IMR-90 (cell line): ENCODE measurements around the gene FCHSD2. TPM values are rescaled to one million over a fixed set of nuclear protein-coding genes. Genes with fewer than 3 reads are reported as not detected.

ENCODE experiments used
- NFE2L2 ChIP-seq: fragments of 150-350 bp; IDR thresholded peaks from 2 replicates; pipeline ENCODE4 v1.6.1; 2016; ENCODE audit warnings: low read depth, mild to moderate bottlenecking, low read length
- RAD21 ChIP-seq: IDR thresholded peaks from 2 replicates; pipeline ENCODE4 v1.6.1; 2012; ENCODE audit warnings: low read length, improper control_type of control experiment
- microRNA-seq, 2 experiments: library from miRNA; stranded (forward) in 1 of 2; unstranded in 1 of 2; fragments of 10-50 nt in 1 of 2; fragments of <30 nt in 1 of 2; gene quantifications in 1 of 2; microRNA quantifications in 1 of 2; one replicate each; pipeline versions ENCODE3 to v1.1.0; 2013 to 2020; ENCODE audit not compliant: insufficient read depth in 1 of 2, insufficient read length in 1 of 2, unreplicated experiment in 1 of 2
- polyA plus RNA-seq, 3 experiments: library from polyadenylated mRNA; depleted of rRNA; stranded (reverse); fragments of >200 nt; gene quantifications; 2 replicates each; pipeline ENCODE4 v1.2.3, GENCODE V29; 2012; ENCODE audit warnings: low replicate concordance in 1 of 3
- small RNA-seq, 5 experiments: library from RNA; depleted of rRNA; stranded (forward); fragments of <200 nt; gene quantifications; one replicate each; pipeline ENCODE3, GENCODE V24; 2012
- total RNA-seq: library from RNA; depleted of rRNA; stranded (reverse); fragments of >200 nt; gene quantifications from 2 replicates; pipeline ENCODE4 v1.2.3, GENCODE V29; 2012; rRNA removed

FCHSD2 gene
- total and polyA plus RNA-seq, 2 of the 4 experiments (the other 2 are of a cell fraction) = 5.9 to 18.7 TPM

DNA sequence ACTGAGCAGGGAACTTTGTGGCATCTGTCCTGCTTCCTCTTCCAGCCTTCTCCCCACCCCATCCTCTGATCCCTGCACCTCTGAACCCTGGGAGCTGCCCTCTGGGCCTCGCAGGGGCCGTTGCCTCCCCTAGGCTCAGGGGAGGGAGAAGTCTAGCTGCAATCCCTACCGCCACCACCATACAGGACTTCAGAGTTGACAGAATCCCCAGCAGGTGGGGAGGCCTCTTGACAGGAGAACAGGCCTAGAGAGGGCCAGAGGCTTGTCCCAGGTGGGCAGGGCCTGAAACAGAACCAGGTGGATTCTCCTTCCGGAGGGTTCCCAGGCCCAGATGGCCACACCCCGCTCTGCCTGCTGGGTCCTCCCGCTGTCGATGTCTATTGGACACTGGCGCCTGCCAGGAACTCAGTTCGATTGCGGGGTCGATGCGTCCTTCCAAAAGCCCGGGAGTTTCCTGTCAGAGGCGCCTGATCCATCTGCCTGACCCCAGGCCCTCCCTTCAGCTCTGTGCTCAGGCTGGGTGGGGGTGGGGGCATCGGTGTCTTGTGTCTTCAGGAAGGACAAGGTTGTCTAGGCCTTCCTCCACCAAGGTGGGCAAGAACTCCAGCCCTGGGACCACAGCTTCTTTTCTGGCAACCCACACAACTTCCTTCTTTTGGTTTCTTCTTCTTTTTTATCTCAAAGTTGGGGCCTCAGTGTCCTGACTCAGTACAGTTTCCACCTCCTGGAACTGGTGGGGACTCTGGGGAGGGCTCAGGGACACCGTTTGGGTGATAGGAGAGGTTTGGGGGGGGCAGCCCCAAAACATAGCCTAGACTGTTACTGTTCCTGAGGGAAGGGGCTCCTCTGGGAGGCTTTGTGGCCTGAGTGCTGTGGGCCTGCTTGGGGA lies 354.7 kb downstream of the FCHSD2 start (continued):
- TF ChIP-seq NFE2L2 = no peak
- no peak for TF ChIP-seq RAD21

Small RNAs within 50 kb of the gene (microRNA-seq; reads per million reads assigned to microRNA genes)
- not detected for gene RNU6-672P (ENCODE audit: insufficient read depth, insufficient read length)

Small RNAs within 50 kb of the gene (small RNA-seq; reads per million reads assigned to genes)
- gene RNU6-672P = 0 reads per million in 5 experiments

Other genes starting within 250 kb of the FCHSD2 start
- gene P2RY2, start 76.0 kb upstream of the FCHSD2 start, total RNA-seq = not detected in 2 replicates
- 0.06 TPM in 1 of 2 replicates, not detected in the other for gene P2RY2, start 76.0 kb upstream of the FCHSD2 start, polyA plus RNA-seq (2012; rRNA removed)
- gene P2RY6, start 130.0 kb upstream of the FCHSD2 start, total RNA-seq = under 0.01 TPM in 1 of 2 replicates, not detected in the other
- gene P2RY6, start 130.0 kb upstream of the FCHSD2 start, polyA plus RNA-seq (2012; rRNA removed) = 0.37 and 0.44 TPM in 2 replicates
- gene ARHGEF17, start 166.0 kb upstream of the FCHSD2 start, total RNA-seq = 19.4 and 21.7 TPM in 2 replicates
- gene ARHGEF17, start 166.0 kb upstream of the FCHSD2 start, polyA plus RNA-seq (2012; rRNA removed) = 97.7 and 128 TPM in 2 replicates
- 2.3 and 3.1 TPM in 2 replicates for gene RELT, start 234.1 kb upstream of the FCHSD2 start, total RNA-seq
- gene RELT, start 234.1 kb upstream of the FCHSD2 start, polyA plus RNA-seq (2012; rRNA removed) = 5.3 and 6.5 TPM in 2 replicates